Motor neuron (in vitro differentiated cells): ENCODE measurements around the gene SERPINI1. TPM values are rescaled to one million over a fixed set of nuclear protein-coding genes. Genes with fewer than 3 reads are reported as not detected.

Experiments
- ATAC-seq, 8 experiments: fragments of 200-7000 bp; cut with Tn5 transposase; replicated peaks in 6 of 8; 2 replicates each; pipeline ENCODE4 v1.8.0; 2021; ENCODE audit warnings: mild to moderate bottlenecking in 8 of 8, moderate library complexity in 8 of 8
- H3K27ac ChIP-seq, 2 donors: fragments of 250-450 bp; sonication (Bioruptor Pico); 2 replicates each; pipeline ENCODE4 v1.9.0; 2021; ENCODE audit warnings: antibody characterized with exemption in 2 of 2, mild to moderate bottlenecking in 2 of 2, moderate library complexity in 1 of 2
- H3K4me1 ChIP-seq, 2 donors: fragments of 250-450 bp; sonication (Bioruptor Pico); replicated peaks in 1 of 2; 2 replicates each; pipeline ENCODE4 v1.6.1; 2021; ENCODE audit warnings: antibody characterized with exemption in 2 of 2, mild to moderate bottlenecking in 2 of 2, moderate library complexity in 1 of 2
- H3K4me3 ChIP-seq, 5 donors: fragments of 250-450 bp; sonication (Bioruptor Pico); 2 replicates each; pipeline ENCODE4 v1.9.0; 2021; ENCODE audit warnings: antibody characterized with exemption in 5 of 5, mild to moderate bottlenecking in 5 of 5, moderate library complexity in 4 of 5
- WGBS, 10 experiments: fragments of 450-650 bp; shearing (Covaris generic); methylation state at CpG; one replicate each; pipeline ENCODE4 v1.0.0; 2022; 5-methylcytosine and 5-hydroxymethylcytosine counted together
- in situ Hi-C, 9 experiments: fragments of 400-800 bp; cut with MboI; loops; one replicate each; pipeline ENCODE4 v1.15.0; 2021; ENCODE audit warnings: low sequenced_read_pairs in 9 of 9, low pct_unique_long_range_greater_than_20kb in 2 of 9; ENCODE audit not compliant: unreplicated experiment in 9 of 9
- total RNA-seq, 8 experiments: library from RNA; unstranded; fragments of 300-600 nt; gene quantifications; 2 replicates each; pipeline versions ENCODE4 v1.2.3 to v1.2.4, GENCODE V29; 2022

SERPINI1 gene
- total RNA-seq, 8 experiments from 2014 or later, result 1.2 to 29.9 (median 10.7) TPM

DNA sequence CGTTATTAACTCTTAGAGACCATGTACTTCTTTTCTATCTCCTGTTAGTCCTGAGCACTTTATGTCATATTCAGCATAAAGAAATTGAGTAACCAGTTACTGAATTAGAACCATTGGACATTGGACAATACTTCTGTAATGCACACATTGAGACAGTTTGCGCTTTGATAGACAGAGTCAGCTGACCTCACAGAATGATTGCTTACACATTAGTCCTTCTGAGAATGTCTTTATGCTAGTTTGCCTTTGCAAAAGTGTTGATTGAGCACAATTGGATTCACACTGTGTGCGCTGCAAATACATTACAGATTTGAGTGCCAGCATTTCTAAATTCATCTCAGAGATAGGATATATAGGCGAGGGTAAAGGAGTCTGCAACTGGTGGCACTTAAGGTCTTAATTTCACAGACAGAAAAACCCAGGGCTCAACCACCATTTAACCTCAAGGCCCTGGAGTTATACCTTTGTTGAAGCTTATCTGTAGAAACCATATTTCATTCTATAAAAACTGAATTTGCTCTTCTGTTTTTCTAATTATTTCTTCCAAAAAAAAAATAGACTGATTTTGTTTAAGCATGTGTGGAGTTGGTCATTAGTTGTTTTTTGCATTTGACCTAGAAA lies 3.8 kb downstream of the SERPINI1 start:
- no peak for ATAC-seq
- in situ Hi-C loops, result no loop called here
- Histone ChIP-seq H3K4me3 (no peak overlapping the region), H3K27ac (no peak overlapping the region), H3K4me1 (peaks cover 0 to 3% of the 10 kb centered on the region in 2 donors)
- 83 to 100% (median 94%) methylated on average over 2 to 4 of the region's 4 CpGs for WGBS, 10 experiments

DNA sequence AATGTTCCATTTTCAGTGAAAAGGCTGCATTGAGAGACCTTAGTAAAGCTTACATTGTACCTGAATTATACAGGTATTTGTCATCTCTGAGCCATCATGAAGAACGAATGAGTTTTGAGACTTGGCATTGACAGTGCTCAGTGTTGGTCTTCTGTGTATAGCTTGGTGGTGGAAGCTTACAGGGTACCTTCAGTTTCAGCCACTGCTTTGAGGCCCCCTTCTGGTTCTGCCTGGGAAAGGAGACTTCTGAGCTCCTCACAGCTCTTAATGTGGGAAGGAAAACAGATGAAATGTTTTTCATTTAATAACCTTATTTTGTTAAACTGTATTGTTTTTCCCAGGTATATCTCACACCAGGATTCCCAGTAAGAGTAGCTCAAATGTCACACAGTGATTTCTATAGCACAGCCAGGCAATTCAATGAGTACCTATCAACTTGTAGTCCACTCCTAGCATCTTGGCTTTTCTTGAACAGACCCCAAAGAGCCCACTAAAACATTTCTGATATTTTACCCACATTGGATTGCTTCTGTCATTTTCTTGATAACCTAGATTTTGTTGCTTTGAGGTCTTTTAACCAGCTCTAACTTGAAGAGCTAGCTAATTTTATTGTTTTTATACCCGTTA lies 5.6 kb downstream of the SERPINI1 start:
- Histone ChIP-seq H3K4me1 (peaks cover 0 to 3% of the 10 kb centered on the region in 2 donors), H3K4me3 (no peak overlapping the region), H3K27ac (no peak overlapping the region)
- peak; percentile 47 to 92 (median 64) for ATAC-seq
- WGBS, 10 experiments, result 0 to 100% (median 57%) methylated on average over 1 to 2 of the region's 2 CpGs; no CpG with 5 or more reads in 2 of the 10 experiments
- in situ Hi-C loops, result no loop called here

GRCh38 chr3:167742338-167742737 lies 6.8 kb downstream of the SERPINI1 start:
- in situ Hi-C loops, result no loop called here
- H3K4me3 ChIP-seq, result no peak overlapping the region
- no peak for ATAC-seq
- WGBS, 10 experiments, result 30 to 100% (median 75%) methylated on average over 1 to 2 of the region's 2 CpGs; no CpG with 5 or more reads in 2 of the 10 experiments
- H3K27ac ChIP-seq, result no peak overlapping the region
- H3K4me1 ChIP-seq, result no peaks in the 10 kb centered on the region

DNA sequence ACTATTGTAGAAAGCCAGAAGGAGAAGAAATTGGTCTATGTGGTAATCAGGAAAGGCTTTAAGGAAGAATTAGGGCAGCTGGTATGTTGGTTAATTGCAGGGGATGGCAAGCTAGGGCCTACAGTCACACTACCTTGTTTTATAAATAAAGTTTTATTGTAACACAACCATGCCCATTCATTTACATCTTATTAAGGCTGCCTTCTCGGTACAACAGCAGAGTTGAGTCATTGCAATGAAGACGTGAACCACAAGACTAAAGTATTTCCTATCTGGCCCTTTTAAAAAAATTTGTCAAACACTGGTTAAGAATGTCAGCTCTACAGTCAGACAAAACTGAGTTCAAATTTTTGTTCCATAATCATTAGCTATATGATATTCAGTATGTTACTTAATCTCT lies 8.3 kb downstream of the SERPINI1 start:
- in situ Hi-C loops, result no loop called here
- ATAC-seq, result no peak
- no peak overlapping the region for H3K27ac ChIP-seq
- no peaks in the 10 kb centered on the region for H3K4me1 ChIP-seq
- 67 to 96% (median 87%) methylated on average over 1 to 2 of the region's 2 CpGs; no CpG with 5 or more reads in 6 of the 10 experiments for WGBS, 10 experiments
- no peak overlapping the region for H3K4me3 ChIP-seq

- in situ Hi-C loops, result no loop called here
- H3K27ac ChIP-seq, result no peak overlapping the region
- ATAC-seq, result no peak
- H3K4me1 ChIP-seq, result no peaks in the 10 kb centered on the region
- no peak overlapping the region for H3K4me3 ChIP-seq
Observed at GRCh38 chr3:167749209-167749608, 13.7 kb downstream of the SERPINI1 start.

GRCh38 chr3:167749728-167750127 lies 14.2 kb downstream of the SERPINI1 start:
- WGBS, 10 experiments, result 88 to 100% (median 98%) methylated on average over 1 to 2 of the region's 2 CpGs
- Histone ChIP-seq H3K4me3 (no peak overlapping the region), H3K27ac (no peak overlapping the region), H3K4me1 (no peaks in the 10 kb centered on the region)
- in situ Hi-C loops, result no loop called here
- ATAC-seq, result no peak

DNA sequence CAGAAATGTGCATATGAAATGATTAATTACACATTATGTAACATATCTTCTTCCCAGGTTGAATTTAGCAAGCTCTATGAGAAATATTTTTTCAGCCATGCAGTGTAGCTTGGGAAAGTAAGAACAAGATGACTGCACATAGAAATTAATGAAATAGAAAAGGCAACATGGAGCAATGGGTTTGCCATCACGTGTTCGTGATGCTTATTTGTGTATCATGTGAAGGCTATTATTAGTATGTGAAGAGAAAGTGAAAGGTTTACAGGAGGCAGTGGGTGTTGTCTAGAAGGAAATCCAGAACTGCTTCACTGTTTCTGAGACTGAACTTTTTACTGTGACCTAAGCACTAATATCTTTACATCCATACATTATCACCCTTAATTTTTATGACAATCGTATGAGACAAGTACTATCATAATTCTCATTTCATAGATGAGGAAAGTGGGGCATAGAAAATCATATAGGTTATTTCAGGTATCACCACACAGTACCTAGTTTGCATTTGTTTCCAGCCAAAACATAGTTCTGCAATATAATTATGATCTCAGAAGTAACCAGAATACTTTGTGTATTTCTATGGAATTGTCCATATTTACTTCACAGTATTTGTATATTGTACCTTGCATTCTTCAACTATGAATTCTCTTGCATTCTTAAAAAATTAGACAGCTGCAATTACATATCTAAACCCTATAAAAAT lies 14.9 kb downstream of the SERPINI1 start:
- peak in 2 of 8 experiments; percentile 62 to 90 for ATAC-seq
- Histone ChIP-seq H3K27ac (no peak overlapping the region), H3K4me1 (no peaks in the 10 kb centered on the region), H3K4me3 (no peak overlapping the region)
- in situ Hi-C loops, result no loop called here
- 27 to 100% (median 83%) methylated on average over 2 to 3 of the region's 3 CpGs; no CpG with 5 or more reads in 2 of the 10 experiments for WGBS, 10 experiments

DNA sequence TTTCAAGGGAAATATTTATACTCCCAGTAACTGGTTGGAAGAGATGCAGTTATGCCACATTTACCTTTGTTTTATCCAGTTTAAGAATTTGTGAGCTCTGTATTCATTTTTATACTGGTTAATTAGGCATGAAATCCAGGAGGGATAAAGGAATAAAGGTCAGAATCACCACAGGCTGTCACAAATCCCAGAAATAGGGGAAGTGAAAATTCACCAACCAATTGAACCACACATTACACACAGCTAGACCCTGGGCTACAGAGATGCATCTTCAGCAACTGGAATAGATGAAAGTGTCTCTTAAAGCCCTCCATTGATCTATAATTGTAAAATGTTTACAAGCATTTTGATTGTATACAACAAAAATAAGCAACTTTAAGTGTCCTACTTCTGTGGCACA lies 18.5 kb downstream of the SERPINI1 start:
- Histone ChIP-seq H3K4me1 (no peaks in the 10 kb centered on the region), H3K4me3 (no peak overlapping the region), H3K27ac (no peak overlapping the region)
- no peak for ATAC-seq
- in situ Hi-C loops, result no loop called here

DNA sequence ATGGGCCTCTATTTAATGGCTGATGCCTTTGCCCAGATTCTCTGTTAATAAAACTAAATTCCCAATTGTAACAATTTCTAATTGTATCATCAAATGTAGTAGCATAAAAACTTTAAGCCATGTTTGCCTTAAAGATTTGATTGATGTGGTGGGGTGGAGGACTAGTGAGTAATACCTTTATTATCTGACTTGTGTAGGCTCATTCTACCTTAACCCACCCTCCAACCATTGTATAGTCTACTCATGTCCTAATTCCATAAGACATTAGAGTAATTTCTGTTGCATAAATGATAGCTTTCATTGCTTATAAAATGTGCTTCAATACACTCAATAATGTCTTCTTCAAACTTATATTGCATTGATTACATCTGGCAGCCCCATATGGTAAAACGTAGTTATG lies 25.8 kb downstream of the SERPINI1 start:
- in situ Hi-C loops, result no loop called here
- 0 to 86% (median 27%) methylated on average over 1 of the region's 1 CpG; no CpG with 5 or more reads in 2 of the 10 experiments for WGBS, 10 experiments
- Histone ChIP-seq H3K4me3 (no peak overlapping the region), H3K4me1 (no peaks in the 10 kb centered on the region), H3K27ac (no peak overlapping the region)
- no peak for ATAC-seq

GRCh38 chr3:167762296-167762695 lies 26.8 kb downstream of the SERPINI1 start:
- Histone ChIP-seq H3K4me3 (no peak overlapping the region), H3K27ac (no peak overlapping the region), H3K4me1 (no peaks in the 10 kb centered on the region)
- WGBS, 10 experiments, result 0 to 79% (median 49%) methylated on average over 1 to 2 of the region's 2 CpGs
- no peak for ATAC-seq
- in situ Hi-C loops, result no loop called here

GRCh38 chr3:167772992-167773391 lies 37.5 kb downstream of the SERPINI1 start:
- no peaks in the 10 kb centered on the region for H3K4me1 ChIP-seq
- H3K4me3 ChIP-seq, result no peak overlapping the region
- H3K27ac ChIP-seq, result no peak overlapping the region
- ATAC-seq, result no peak
- in situ Hi-C loops, result no loop called here
- 0 to 92% (median 73%) methylated on average over 2 to 3 of the region's 3 CpGs; no CpG with 5 or more reads in 1 of the 10 experiments for WGBS, 10 experiments

DNA sequence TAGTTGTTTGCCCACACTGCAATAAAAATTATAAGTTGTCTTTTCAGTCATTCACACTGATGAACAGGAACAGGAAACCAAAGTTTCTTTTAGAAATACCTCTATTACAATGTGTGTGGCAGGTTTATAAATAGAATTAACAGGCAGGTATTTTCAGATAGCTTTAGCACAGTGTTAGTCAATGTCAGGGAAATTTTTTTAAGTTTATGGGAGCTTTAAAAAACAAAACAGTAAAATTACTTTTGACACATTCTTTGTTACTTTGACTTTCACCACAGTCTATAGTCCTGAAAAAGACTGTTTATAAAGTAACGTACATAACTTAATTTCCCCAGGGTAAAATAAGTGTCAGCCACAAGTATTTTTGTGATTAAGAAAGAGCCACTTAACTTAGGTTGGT lies 38.1 kb downstream of the SERPINI1 start:
- no peak for ATAC-seq
- H3K27ac ChIP-seq, result no peak overlapping the region
- H3K4me3 ChIP-seq, result no peak overlapping the region
- H3K4me1 ChIP-seq, result no peaks in the 10 kb centered on the region
- in situ Hi-C loops, result no loop called here
- WGBS, 10 experiments, result 0 to 100% (median 85%) methylated on average over 1 of the region's 1 CpG; no CpG with 5 or more reads in 1 of the 10 experiments

GRCh38 chr3:167776066-167776685 lies 40.7 kb downstream of the SERPINI1 start:
- in situ Hi-C loops, result no loop called here
- Histone ChIP-seq H3K4me3 (no peak overlapping the region), H3K27ac (no peak overlapping the region), H3K4me1 (peaks cover 4 to 5% of the 10 kb centered on the region in 2 donors)
- 0 to 43% (median 20%) methylated on average over 1 to 4 of the region's 4 CpGs; no CpG with 5 or more reads in 1 of the 10 experiments for WGBS, 10 experiments
- ATAC-seq, result no peak
